GM23338 (cell line): ENCODE measurements around the gene DCAF4. TPM values are rescaled to one million over a fixed set of nuclear protein-coding genes. Genes with fewer than 3 reads are reported as not detected.

Experiments
- ATAC-seq: fragments of 200-7000 bp; cut with Tn5 transposase; 3 replicates; pipeline ENCODE4 v1.9.1; 2020
- DNase-seq: peaks from one replicate; pipeline ENCODE4 v3.0.0-alpha.2; 2015; ENCODE audit warnings: low spot score
- H2AFZ ChIP-seq: fragments of 200-600 bp; sonication (generic); 2 replicates; pipeline ENCODE4 v1.8.0; 2016; ENCODE audit warnings: antibody characterized with exemption, mild to moderate bottlenecking, moderate library complexity
- H3F3A ChIP-seq: fragments of 200-600 bp; sonication (generic); replicated peaks from 2 replicates; pipeline ENCODE4 v1.8.0; 2017; ENCODE audit warnings: antibody characterized with exemption, mixed run types, low read depth
- H3K27ac ChIP-seq: fragments of 200-600 bp; sonication (generic); 2 replicates; pipeline ENCODE4 v1.6.1; 2016; ENCODE audit warnings: low read depth
- H3K27me3 ChIP-seq: fragments of 200-600 bp; sonication (generic); 2 replicates; pipeline ENCODE4 v1.8.0; 2016; ENCODE audit warnings: mild to moderate bottlenecking, mixed run types, moderate library complexity; ENCODE audit not compliant: insufficient read depth
- H3K36me3 ChIP-seq: fragments of 200-600 bp; sonication (generic); 2 replicates; pipeline ENCODE4 v1.8.0; 2016; ENCODE audit warnings: mild to moderate bottlenecking; ENCODE audit not compliant: insufficient read depth
- H3K4me1 ChIP-seq: fragments of 200-600 bp; sonication (generic); 2 replicates; pipeline ENCODE4 v1.8.0; 2016; ENCODE audit warnings: mild to moderate bottlenecking, moderate library complexity; ENCODE audit not compliant: insufficient read depth
- H3K4me2 ChIP-seq: fragments of 200-600 bp; sonication (generic); 2 replicates; pipeline ENCODE4 v1.7.1; 2017; ENCODE audit warnings: mixed run types
- H3K4me3 ChIP-seq: fragments of 200-600 bp; sonication (generic); 2 replicates; pipeline ENCODE4 v1.6.1; 2016; ENCODE audit warnings: mixed run types
- H3K79me2 ChIP-seq: fragments of 200-600 bp; sonication (generic); replicated peaks from 2 replicates; pipeline ENCODE4 v1.8.0; 2017; ENCODE audit warnings: mild to moderate bottlenecking; ENCODE audit not compliant: insufficient read depth
- H3K9me2 ChIP-seq: fragments of 200-600 bp; sonication (generic); 2 replicates; pipeline ENCODE4 v1.8.0; 2017; ENCODE audit not compliant: insufficient read depth
- H4K20me1 ChIP-seq: fragments of 200-600 bp; sonication (generic); replicated peaks from 2 replicates; pipeline ENCODE4 v1.8.0; 2017; ENCODE audit warnings: mild to moderate bottlenecking; ENCODE audit not compliant: insufficient read depth
- H3K27ac Mint-ChIP-seq: 2 replicates; pipeline ENCODE4 v1.8.0; 2020; ENCODE audit warnings: inconsistent platforms, mild to moderate bottlenecking, moderate library complexity, mixed read lengths
- H3K27me3 Mint-ChIP-seq: 3 replicates; pipeline ENCODE4 v1.8.0; 2022; ENCODE audit warnings: low read depth, mild to moderate bottlenecking, moderate library complexity, mixed read lengths, inconsistent platforms; ENCODE audit not compliant: insufficient read depth, poor library complexity
- H3K36me3 Mint-ChIP-seq: 3 replicates; pipeline ENCODE4 v1.8.0; 2021; ENCODE audit warnings: low read depth, mild to moderate bottlenecking, inconsistent platforms, moderate library complexity, mixed read lengths
- H3K4me1 Mint-ChIP-seq: 3 replicates; pipeline ENCODE4 v1.8.0; 2020; ENCODE audit warnings: mild to moderate bottlenecking, inconsistent platforms, mixed read lengths
- H3K4me3 Mint-ChIP-seq: 3 replicates; pipeline ENCODE4 v1.8.0; 2021; ENCODE audit warnings: moderate library complexity, mild to moderate bottlenecking, inconsistent platforms, mixed read lengths
- H3K9me3 Mint-ChIP-seq: 3 replicates; pipeline ENCODE4 v1.8.0; 2020; ENCODE audit warnings: moderate library complexity, mild to moderate bottlenecking, inconsistent platforms, mixed read lengths
- CREB1 ChIP-seq: fragments of 250-450 bp; sonication (Bioruptor Pico); IDR thresholded peaks from 2 replicates; pipeline ENCODE4 v1.5.0; 2020; ENCODE audit warnings: low read depth, mild to moderate bottlenecking, moderate library complexity
- ETS1 ChIP-seq: IDR thresholded peaks from 2 replicates; pipeline ENCODE4 v1.6.1; 2016; ENCODE audit warnings: antibody characterized with exemption
- EZH2 ChIP-seq: fragments of 200-600 bp; sonication (generic); IDR thresholded peaks from one replicate; pipeline ENCODE4 v1.8.0; 2017; ENCODE audit warnings: antibody characterized with exemption, mild to moderate bottlenecking, low read depth; ENCODE audit not compliant: unreplicated experiment
- EZH2phosphoT487 ChIP-seq: fragments of 200-600 bp; sonication (generic); IDR thresholded peaks from one replicate; pipeline ENCODE4 v1.8.1; 2018; ENCODE audit warnings: antibody characterized with exemption; ENCODE audit not compliant: unreplicated experiment
- JUNB ChIP-seq: IDR thresholded peaks from one replicate; pipeline ENCODE4 v1.6.1; 2016; ENCODE audit warnings: antibody characterized with exemption; ENCODE audit not compliant: unreplicated experiment
- NANOG ChIP-seq: IDR thresholded peaks from 2 replicates; pipeline ENCODE4 v1.6.1; 2016; ENCODE audit warnings: antibody characterized with exemption, borderline replicate concordance
- POLR2AphosphoS5 ChIP-seq: IDR thresholded peaks from 2 replicates; pipeline ENCODE4 v1.6.1; 2016; ENCODE audit warnings: antibody characterized with exemption, low read depth
- REST ChIP-seq: IDR thresholded peaks from one replicate; pipeline ENCODE4 v1.6.1; 2018; ENCODE audit warnings: antibody characterized with exemption; ENCODE audit not compliant: unreplicated experiment
- STAT1 ChIP-seq: IDR thresholded peaks from one replicate; pipeline ENCODE4 v1.6.1; 2016; ENCODE audit warnings: antibody characterized with exemption; ENCODE audit not compliant: unreplicated experiment
- ZNF114 ChIP-seq: fragments of 250-450 bp; sonication (Bioruptor Pico); IDR thresholded peaks from 2 replicates; pipeline ENCODE4 v1.5.0; 2020; ENCODE audit warnings: mild to moderate bottlenecking, moderate library complexity
- long read RNA-seq: library from polyadenylated mRNA; unstranded; transcript quantifications from one replicate; pipeline ENCODE4 v2.0.0, GENCODE V29; 2020; ENCODE audit not compliant: unreplicated experiment
- polyA plus RNA-seq: library from polyadenylated mRNA; unstranded; fragments of >200 nt; fragmentation: Nextera tagmentation; extraction: Ambion mirVana; gene quantifications from 2 replicates; pipeline ENCODE4 v1.2.1, GENCODE V29; 2016
- total RNA-seq: library from RNA; depleted of rRNA; stranded (reverse); fragments of >200 nt; shearing (Covaris generic); gene quantifications from 2 replicates; pipeline ENCODE4 v1.2.3, GENCODE V29; 2014; rRNA removed
- TF ChIP-seq, protein P1 (sequence below), 2 experiments: fragments of 200-600 bp in 1 of 2; sonication (generic) in 1 of 2; conservative IDR thresholded peaks; 2 replicates each; pipeline versions ENCODE4 v1.5.1 to v1.6.1; 2016 to 2017; ENCODE audit warnings: antibody characterized with exemption in 2 of 2, low read depth in 2 of 2, mild to moderate bottlenecking in 2 of 2, moderate library complexity in 1 of 2

Gene DCAF4, protein sequence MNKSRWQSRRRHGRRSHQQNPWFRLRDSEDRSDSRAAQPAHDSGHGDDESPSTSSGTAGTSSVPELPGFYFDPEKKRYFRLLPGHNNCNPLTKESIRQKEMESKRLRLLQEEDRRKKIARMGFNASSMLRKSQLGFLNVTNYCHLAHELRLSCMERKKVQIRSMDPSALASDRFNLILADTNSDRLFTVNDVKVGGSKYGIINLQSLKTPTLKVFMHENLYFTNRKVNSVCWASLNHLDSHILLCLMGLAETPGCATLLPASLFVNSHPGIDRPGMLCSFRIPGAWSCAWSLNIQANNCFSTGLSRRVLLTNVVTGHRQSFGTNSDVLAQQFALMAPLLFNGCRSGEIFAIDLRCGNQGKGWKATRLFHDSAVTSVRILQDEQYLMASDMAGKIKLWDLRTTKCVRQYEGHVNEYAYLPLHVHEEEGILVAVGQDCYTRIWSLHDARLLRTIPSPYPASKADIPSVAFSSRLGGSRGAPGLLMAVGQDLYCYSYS
- total RNA-seq: 30.3 and 39.3 TPM in 2 replicates
- 17.5 and 18.4 TPM in 2 replicates for polyA plus RNA-seq
- long read RNA-seq, partial matches to known transcripts: 2 of 9 reads
- long read RNA-seq, other reads (novel, unspliced or antisense): 4 of 9 reads

DNA sequence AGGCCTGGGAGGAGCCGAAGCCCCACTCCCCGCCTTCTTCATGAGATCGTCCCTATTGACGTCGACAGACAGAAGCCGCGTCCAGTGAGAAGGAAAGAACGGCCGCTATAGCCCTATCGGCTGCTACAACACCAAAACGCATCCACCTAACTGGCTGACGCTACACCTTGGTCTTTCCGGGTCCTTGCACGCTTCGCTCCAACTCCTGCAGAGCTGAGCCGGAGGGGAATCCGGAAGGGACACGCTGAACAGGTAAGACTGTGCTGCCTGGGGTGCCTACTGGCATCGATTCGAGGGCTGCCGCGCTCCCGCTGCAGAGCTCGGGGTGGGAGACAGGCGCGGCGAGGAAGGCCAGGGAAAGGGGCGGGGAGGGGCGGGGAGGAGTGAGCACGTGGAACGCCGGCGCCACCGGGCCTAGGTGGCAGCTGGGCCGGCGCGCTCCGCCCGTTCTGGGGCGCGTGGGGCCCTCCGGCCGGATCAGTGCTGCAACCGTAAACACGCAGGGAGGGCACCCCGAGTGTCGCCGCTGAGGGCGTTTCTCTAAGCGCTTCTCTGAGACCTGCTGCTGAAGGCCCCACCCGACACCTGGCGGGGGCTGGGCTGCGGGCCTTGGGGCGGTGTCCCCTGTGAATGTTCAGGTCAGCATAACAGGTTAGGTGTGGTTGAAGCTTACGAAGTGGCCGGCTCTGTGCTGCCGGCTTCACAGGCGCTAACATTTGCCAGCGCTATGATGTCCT is at the start of gene DCAF4:
TSS of gene DCAF4 (plus strand) at position 173 of the 737 bp plus-strand sequence. CDS start 11,515 bp downstream, outside the sequence.
- Histone ChIP-seq H3K27me3 (peaks cover 14% of the 10 kb centered on the region), H3K4me2 (peak within 1 kb of the TSS; percentile 94), H3K36me3 (no peaks in the 10 kb centered on the region), H3F3A (no peaks in the 10 kb centered on the region), H3K79me2 (peaks cover 26% of the 10 kb centered on the region), H3K4me1 (peaks cover 5% of the 10 kb centered on the region; the same call in 1 of the 2 replicates), H3K9me2 (no peaks in the 10 kb centered on the region), H2AFZ (peak within 1 kb of the TSS; percentile 99), H3K4me3 (peak within 1 kb of the TSS; percentile 93), H4K20me1 (no peaks in the 10 kb centered on the region), H3K27ac (peak within 1 kb of the TSS; percentile 69; the same call in 1 of the 2 replicates)
- H3K27ac Mint-ChIP-seq: peak within 1 kb of the TSS; percentile 90; the same call in 1 of the 2 replicates
- H3K27me3 Mint-ChIP-seq: peaks cover 15% of the 10 kb centered on the region
- H3K9me3 Mint-ChIP-seq: no peaks in the 10 kb centered on the region
- peak; percentile 90 for ATAC-seq
- peak; percentile 100 for DNase-seq
- peaks cover 9% of the 10 kb centered on the region for H3K4me1 Mint-ChIP-seq
- H3K36me3 Mint-ChIP-seq: no peaks in the 10 kb centered on the region
- TF ChIP-seq CREB1 (CRISPR knock-in tag) (peak; percentile 81), EZH2phosphoT487 (no peak), POLR2AphosphoS5 (peak; percentile 76)
- H3K4me3 Mint-ChIP-seq: peak within 1 kb of the TSS; percentile 89

GRCh38 chr14:72876710-72877063 is 49.6 kb upstream of the DCAF4 start:
- Mint-ChIP-seq H3K27ac (no peak overlapping the region), H3K27me3 (peaks cover 6% of the 10 kb centered on the region)
- TF ChIP-seq REST (no peak), CREB1 (CRISPR knock-in tag) (no peak), ETS1 (no peak), NANOG (no peak), ZNF114 (no peak), EZH2 (no peak), JUNB (no peak), EZH2phosphoT487 (no peak), STAT1 (no peak), POLR2AphosphoS5 (no peak)
- TF ChIP-seq, protein P1, sequence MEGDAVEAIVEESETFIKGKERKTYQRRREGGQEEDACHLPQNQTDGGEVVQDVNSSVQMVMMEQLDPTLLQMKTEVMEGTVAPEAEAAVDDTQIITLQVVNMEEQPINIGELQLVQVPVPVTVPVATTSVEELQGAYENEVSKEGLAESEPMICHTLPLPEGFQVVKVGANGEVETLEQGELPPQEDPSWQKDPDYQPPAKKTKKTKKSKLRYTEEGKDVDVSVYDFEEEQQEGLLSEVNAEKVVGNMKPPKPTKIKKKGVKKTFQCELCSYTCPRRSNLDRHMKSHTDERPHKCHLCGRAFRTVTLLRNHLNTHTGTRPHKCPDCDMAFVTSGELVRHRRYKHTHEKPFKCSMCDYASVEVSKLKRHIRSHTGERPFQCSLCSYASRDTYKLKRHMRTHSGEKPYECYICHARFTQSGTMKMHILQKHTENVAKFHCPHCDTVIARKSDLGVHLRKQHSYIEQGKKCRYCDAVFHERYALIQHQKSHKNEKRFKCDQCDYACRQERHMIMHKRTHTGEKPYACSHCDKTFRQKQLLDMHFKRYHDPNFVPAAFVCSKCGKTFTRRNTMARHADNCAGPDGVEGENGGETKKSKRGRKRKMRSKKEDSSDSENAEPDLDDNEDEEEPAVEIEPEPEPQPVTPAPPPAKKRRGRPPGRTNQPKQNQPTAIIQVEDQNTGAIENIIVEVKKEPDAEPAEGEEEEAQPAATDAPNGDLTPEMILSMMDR (conservative IDR thresholded peaks at IDR 0.05; ENCODE audit: low read depth in 2 of 2): peak in 1 of 2 experiments; percentile 12; a peak in 1 of 4 replicates

More at GRCh38 chr14:72876710-72877063, 49.6 kb upstream of the DCAF4 start:
- no peak overlapping the region for H3K4me3 Mint-ChIP-seq
- peak; percentile 65 for DNase-seq
- peak; percentile 93 for ATAC-seq
- H3K9me3 Mint-ChIP-seq: peaks cover 7% of the 10 kb centered on the region
- H3K4me1 ChIP-seq: peaks cover 14% of the 10 kb centered on the region; the same call in 1 of the 2 replicates
- no peak overlapping the region for H3K4me2 ChIP-seq
- H3K27me3 ChIP-seq: no peaks in the 10 kb centered on the region
- H3K36me3 Mint-ChIP-seq: peaks cover 3% of the 10 kb centered on the region; the same call in 2 of the 3 replicates
- no peaks in the 10 kb centered on the region for H3K79me2 ChIP-seq
- no peaks in the 10 kb centered on the region for H4K20me1 ChIP-seq
- H3K4me3 ChIP-seq: no peak overlapping the region
- H3K36me3 ChIP-seq: no peaks in the 10 kb centered on the region
- H3K27ac ChIP-seq: no peak overlapping the region
- H3K9me2 ChIP-seq: 0 out of 2 replicates have a peak, but pooled peaks cover 4% of the 10 kb centered on the region
- peaks cover 11% of the 10 kb centered on the region for H3K4me1 Mint-ChIP-seq
- H3F3A ChIP-seq: no peaks in the 10 kb centered on the region
- H2AFZ ChIP-seq: peak overlapping the region; percentile 85
